Hematopoietic multipotent progenitor cell treated with erythropoietin and hydrocortisone succinate and interleukin-3 and kit ligand, for 6 days (in vitro differentiated cells): ENCODE results near the gene PCDHA1.

ENCODE experiments used
- DNase-seq: peaks from one replicate; pipeline ENCODE4 v3.0.0-alpha.2; 2015

The PCDHA1 gene

DNA sequence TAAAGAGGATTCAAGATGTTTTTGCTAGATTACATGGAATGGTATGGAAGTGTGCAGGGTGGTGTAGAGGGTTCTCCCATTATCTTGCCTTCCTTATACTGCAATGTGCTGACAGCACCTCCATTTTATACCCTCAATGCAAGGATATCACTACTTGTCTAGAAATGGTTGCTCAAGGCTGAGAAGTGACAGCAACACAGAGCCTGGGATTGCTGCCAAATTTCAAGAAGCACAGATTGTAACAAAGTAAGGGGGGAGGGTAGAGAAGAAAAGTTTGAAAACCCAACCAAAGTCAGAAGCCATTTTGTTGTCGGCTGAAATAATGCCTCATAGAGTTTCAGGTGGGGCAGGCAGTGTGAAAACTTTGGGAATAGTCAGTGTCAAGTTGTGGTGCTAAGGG lies 210.1 kb downstream of the PCDHA1 start:
- no peak for DNase-seq

DNA sequence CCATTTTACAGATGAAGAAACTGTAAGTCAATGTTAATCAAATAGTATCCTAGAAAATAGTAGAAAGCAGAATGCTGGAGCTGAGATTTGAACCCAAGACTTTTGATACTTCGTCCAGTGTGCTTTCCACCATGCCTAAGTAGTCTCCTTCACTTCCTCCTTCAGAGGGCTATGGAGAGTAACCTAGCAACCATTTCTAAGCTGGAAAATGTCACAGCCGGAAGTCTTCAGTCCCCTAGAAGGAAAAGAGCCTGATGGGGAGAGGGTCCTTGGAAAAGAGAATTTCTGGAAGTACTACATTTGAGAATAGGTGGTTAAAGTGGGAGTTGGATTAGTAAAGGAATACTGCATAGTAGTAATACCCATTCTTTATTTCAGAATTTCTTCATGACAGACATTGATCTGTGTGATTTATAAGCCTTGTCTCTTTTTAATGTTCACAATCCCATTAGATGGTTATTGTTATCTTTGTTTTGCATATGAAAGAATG lies 213.0 kb downstream of the PCDHA1 start:
- DNase-seq = no peak

DNA sequence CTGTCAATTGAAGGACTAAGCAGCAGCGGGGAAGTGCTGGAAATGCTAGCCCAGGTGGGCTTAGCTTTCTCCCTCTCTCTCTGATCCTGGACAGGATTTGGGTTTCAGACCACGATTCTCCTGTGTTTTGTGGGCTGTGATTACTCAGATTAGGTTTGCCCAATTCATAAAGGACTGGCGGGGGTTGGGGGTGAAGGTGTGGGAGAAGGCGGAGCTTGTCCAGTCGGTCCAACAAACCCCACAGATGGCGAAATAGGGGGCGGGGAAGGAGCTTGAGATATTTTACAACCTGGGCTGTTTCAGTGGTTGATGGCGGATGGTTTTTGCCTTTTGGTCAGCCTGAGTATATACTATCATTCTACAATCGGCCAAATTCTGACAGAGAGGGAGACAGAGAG lies 215.5 kb downstream of the PCDHA1 start:
- no peak for DNase-seq

DNA sequence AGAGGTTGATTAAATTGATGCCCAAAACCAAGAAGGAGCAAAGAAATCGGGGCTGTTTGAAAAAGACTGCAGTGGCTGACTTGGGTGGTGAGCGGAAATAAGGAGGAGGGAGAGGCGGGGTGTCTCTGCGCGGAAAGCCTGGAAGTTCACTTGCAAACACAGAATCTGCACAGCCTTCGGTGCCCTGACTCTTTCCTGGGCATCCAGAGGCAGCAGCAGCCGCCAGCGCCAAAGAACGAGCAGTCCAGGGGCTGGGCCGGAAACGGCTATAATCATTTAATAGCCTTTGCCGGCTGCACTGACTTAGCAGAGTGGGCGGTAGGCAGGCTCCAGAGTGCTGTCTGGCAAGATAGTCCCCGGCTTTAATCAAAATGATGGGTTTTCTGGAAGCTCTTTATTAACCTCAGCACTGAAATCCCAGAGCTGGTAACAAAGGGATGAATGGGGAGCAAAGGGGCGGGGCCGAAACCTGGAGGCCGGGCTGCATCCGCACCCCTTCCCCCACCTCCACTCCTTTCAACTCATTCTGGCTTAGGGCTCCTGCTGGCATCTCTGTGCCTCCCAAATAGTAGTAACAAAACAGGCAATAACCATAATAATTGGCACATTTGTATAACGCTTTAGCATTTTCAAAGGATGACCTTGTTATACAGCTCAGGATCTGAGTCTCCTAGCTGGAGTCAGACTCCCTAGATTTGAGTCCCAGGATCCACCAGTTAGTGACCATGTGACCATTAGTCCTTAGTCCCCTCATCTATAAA lies 216.1 kb downstream of the PCDHA1 start:
- DNase-seq = no peak

DNA sequence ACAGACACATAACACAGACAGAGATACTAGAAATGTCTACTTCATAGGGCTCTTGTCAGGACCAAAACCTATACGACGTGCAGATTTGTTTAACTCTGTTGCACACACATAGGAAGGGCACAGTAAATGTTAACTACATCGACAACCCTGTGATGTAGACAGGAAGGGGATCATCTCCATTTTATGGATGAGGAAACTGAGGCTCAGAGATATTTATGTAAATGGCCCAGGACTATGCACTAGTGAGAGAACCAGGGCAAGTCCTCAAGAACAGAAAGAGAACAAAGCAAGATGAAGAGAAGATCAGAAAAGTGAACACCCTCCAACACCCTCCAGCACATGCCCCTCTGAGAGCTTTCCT lies 216.6 kb downstream of the PCDHA1 start:
- no peak for DNase-seq

DNA sequence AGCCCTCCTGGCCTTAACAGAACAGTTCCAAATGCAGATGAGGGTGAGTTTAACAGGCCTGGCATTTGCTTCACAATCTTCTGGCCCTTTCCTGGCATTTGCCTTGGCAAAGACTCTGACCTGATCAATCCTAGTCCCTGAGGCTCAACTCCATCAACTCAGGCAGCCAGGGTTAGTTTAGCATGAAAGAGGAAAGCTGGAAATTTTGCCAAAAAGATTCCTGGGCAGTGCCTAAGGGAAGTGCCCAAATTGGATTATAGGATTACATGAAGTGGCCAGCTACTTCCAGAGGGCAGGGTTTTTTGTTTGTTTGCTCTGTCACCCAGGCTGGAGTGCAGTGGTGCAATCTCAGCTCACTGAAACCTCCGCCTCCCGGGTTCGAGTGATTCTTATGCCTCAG lies 217.1 kb downstream of the PCDHA1 start:
- DNase-seq = no peak

DNA sequence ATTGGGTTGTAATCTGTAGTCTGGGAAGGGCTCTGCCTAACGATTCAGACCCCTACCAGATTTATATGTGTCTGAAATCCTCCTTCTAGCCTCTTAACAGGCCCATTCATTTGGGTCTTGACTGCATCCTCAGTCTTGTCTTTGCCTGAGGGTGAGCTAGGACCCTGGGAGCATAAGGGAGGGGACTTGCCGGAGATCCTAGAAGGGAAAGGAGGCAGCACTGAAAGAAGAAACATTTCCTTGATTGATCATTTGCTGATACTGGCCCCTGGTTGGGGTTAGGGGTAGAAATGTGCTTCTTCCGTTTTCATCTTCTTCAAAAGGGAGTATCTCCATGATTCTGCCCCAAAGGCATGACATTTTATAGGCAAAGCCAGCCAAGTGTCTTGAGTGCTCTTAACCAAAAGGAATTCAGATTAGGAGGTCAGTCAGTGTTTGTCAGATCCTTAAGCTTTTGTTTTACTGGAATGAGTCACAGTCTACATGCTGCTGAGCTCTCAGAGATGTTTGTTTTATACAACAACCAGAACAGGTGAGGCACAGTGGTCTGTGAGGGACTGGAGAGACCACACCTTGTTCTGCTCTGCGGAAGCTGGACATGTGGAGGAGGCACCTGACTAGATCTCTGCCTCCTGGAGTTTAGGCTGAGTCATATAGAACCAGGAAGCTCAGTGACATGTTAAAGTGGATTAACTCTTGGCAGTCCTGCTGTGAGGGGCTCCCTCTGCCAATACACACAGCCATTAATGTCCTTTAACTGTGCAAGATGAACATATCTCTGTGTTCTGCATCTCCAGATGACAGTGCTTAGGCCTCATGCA lies 218.1 kb downstream of the PCDHA1 start:
- DNase-seq = no peak

DNA sequence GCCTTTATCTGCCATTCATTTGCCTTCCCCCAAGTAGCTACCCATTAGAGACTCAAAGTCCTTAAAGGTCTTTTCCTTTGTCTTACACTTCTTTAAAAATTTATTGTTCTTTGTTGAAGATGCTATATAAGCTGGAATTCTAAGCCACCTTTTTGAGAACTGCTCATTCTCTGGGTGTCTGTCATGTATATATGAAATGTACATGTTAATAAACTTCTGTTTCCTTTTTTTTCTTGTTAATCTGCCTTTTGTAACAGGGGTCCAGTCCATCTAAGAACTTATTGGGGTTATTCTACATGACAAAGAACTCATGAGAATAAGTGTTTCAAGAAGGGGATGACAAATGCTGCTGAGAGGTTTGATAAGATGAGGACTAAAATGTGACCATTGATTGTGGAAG lies 221.9 kb downstream of the PCDHA1 start:
- no peak for DNase-seq

DNA sequence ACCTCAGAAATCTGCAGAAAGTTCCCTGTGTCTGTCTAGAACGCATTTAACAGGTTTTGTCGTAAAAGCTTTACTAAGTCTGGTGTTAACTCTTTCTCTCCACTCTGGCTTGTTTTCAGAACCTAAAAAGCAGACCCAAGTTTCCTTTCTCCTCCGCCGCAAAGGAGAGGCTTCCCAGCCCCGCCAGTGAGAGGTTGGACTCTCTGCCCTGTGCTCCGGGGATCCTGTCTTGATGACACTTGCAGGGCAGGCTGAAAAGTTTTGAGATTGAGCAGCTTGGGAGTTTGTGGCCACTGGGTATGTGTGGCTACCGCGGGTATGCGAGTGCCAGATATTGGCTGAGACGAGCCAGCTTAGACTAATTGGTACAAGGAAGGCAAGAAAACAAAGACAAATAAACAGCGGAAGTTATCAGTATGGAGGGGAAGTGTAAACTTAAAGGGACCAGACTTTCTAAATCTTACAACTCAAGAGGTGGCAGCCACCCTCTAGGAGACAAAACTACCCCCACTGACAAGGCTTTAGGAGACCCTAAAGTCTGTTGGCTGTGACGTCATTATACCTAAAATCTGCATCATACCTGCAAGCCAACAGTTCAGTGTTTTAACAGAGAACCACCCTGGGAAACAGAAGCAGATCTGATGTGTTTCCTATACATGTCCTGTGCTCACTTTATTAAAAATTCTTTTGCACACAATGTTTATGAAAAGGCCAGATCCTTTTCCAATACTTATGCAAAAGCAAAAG lies 224.3 kb downstream of the PCDHA1 start:
- no peak for DNase-seq

DNA sequence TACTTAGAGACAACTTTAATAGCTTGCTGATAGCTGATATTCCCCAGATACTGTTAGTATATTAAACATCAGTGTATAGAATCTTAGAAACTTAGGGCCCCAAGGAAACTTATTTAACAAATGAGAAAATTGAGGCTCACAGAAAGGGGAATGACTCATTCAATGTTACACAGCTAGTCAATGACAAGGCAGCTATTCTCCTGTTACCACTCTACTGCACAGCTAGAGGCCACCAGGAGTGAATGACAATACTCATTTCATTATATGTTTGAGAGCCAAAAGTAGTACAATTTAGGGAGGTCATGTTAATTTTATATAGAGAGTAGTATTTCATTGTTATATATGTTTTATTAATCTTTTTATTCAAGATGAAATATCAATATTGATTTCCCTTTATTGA lies 232.0 kb downstream of the PCDHA1 start:
- no peak for DNase-seq

DNA sequence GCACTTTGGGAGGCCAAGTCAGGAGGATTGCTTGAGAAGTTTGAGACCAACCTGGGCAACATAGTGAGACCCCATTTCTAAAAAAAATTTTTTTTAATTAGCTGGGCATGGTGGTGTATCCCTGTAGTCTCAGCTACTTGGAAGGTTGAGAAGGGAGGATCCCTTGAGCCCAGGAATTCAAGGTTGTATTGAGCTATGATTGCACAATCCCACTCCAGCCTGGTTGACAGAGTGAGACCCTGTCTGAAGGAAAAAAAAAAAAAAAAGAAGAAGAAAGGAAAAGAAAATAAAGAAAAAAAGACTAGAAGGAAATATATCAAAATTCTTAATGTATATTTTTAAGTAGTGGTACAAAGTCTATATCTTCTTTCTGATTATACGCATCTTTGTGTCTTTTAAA lies 236.4 kb downstream of the PCDHA1 start:
- no peak for DNase-seq

DNA sequence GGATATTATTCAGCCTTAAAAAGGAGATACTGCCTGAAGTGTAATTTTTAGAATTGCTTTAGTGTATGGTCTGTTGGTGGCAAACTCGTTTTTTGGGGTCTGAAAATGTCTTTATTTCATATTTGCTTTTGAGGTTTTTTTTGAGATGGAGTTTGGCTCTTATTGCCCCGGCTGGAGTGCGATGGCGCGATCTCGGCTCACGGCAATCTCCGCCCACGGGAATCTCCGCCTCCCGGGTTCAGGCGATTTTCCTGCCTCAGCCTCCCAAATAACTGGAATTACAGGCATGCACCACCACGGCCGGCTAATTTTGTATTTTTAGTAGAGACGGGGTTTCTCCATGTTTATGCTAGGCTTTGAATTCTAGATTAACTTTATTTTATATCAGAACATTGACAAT lies 245.1 kb downstream of the PCDHA1 start:
- no peak for DNase-seq

DNA sequence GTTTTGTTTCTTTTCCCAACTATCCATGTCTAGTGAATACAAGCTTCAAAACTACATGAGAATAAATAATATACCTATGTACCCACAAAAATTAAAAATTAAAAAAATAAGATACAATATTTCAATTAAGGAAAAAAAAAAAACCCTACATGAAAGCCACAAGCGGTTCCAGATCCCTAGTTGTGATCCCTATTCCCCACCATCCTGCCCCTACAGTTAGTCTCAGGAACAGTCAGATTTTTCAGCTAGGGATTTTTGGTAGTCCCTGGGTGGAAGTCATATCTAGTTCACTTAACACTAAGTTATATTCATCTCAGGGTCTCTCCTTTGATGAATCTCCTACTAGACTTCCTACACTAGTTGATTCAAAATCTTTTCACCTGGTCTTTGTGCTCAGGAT lies 246.7 kb downstream of the PCDHA1 start:
- no peak for DNase-seq

DNA sequence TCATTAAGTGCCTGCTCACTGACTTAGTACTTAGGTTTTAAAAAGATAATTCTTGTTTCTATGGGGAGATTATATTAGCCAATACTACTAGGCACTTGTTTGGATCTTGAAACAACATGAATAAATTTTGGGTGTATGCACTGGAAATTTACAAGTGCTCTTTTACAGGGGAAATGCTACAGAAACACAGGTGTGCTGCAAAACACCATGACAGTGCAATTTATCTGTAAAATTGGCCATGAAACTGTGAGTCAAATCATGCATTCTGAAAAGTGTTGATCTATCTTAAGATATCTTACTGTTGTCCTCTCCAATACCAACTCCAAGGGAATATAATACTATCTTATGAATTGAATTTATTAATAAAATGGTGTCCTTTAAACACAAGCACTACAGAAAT lies 253.1 kb downstream of the PCDHA1 start:
- DNase-seq = no peak

DNA sequence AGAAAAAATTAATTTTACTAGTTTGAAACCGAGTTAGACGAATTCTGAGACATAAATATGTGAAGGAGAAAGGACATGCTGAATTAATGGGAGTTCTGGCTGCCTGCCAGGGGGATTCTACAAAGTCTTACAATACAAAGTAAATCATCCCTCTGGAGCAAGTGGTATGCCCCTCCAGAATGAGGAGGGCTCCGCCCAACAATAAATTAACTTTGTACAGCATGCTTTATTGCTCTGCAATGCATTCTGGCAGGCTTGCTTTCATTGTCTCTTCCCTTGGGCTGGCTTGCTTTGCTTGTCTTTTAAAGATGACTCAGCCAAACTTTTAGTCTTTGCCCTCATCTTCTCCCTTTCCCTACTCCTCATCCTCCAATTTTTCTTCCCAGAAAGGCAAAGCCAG lies 253.6 kb downstream of the PCDHA1 start:
- no peak for DNase-seq

DNA sequence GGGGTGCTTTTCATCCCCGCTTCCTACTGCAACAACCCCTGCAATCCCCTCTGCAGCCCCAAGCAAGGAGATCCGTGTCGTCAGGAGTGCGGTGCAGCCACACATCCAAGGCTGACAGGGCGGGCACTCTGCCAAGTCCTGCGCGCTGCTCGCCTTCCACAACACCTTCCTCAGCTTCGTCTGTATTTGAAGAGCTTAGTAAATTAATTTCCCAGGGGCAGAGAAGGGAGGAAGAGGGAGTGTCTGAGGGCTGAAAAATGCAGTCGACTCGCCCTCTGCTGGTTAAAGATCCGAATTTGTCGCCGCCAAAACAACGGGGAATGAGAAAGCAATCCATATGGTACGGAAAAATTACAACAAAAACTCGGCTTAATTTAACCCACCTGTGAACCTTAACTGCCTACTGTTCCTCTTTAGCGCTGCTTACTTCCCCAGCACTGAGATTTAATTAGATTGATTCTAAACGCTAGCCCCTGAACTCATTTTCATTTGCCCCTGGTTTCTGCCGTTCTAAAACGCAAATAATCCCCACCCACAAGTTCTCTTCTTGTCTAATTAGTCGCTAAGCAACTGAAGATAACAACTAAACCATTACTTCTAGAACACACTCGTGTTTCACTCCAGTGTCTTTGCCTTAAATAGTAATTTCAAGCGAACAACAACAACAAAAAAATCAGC lies 254.3 kb downstream of the PCDHA1 start:
- DNase-seq = peak; percentile 1

DNA sequence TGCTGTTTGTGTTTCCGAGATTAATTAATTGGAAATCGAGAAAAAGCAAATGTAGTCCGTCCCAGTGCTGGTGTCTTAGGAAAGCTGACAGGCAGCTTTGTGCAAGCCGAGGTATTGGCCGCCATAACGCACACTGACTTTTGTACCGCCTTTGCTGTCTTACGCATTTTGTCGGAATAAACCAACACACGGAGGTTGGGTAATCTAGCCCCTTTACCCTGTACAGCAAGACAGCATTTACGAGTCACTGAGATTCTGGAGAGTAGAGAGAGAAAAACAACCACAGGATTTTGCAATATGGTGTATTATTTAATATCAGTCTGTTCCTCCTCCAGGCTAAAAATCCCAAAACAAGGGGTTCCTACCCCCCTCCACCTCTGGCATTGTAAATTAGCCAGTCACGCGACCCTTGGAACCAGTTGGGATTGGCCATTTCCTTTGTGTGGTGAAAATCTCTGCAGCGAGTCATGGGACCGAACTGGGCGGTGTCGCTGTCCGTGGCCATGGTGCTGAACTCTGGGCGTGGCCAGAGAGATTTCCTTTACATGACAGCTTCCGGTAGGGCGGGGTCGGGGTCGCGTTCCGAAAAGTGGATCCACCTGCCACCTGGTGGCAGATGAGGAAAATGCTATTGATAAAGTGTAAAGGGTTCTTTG lies 255.0 kb downstream of the PCDHA1 start:
- peak; percentile 83 for DNase-seq

DNA sequence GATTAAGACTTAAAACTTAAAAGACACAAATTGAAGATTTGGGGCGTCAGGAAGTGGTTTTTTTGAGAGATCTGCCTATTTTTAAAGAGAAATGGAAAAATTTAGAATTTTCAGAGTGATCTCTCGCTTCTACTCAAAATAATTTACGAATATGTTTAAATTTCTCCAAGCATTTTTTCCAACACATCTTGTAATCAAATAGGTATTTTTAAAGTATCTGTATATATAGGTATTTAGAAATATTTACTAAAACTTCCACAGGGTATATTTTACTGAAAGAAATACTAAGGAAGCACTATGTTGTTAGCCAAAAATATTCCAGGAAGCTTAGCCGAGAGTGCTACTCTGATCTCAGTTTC lies 255.5 kb downstream of the PCDHA1 start:
- DNase-seq = no peak

DNA sequence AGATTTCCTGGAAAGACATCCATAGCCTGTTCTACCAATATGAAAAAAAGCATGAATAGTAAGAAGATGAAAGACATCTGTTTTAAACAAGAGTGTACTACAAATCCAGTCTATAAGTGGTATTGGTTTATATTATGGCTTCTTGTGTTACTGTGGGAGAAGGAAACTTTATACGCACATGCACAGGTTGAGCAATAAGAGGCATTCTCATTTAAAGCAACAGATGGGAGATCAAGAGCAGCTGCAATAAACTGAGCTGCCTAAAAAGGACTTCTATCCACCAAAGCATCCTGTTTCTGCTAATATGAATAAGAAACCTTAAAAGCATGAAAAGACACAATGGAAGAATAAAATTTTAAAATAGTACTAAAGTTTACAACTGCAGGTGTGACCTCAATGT lies 256.6 kb downstream of the PCDHA1 start:
- DNase-seq = no peak

DNA sequence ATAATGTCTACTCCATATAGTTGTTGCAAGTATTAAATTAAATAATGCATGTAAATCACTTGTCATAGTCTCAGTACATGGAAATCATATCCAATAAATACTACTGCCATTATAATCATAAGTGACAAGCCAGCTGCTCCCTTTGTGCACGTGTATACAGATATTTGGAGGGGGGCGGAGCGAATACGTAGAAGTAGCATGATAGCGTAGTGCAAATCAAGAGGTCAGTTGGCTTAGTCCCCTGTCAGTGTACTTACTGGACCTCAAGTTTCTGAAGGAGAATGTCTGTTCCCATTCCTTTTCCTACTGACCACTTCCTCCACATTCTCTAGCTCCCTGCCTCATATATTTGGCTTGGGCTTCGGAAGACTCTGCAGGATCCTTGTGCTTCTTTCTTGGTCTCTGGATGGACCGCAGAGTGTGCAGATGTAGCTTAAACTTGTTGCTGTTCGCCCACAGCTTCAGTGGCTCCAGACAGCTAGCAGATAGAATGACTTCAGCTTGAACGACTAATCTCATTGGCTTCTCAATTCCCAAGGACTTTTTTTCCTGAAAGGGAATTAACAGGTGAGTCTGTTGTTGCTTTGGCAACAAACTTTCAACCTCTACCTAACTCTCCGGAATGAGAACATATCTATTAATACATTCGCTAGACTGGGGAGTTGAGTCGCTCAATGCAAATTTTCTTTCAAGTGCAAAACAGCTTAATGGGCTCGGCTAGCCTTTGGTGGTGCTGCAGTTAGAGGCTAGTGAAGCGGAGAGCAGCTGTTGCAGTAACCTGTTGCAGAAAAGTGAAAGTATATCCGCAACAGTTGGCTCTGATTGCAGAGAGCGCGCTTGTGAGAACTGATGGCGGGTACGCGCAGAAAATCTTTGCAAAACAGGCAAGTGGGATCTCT lies 264.9 kb downstream of the PCDHA1 start, which contains the start of gene PCDHB1:
TSS of gene PCDHB1 (plus strand) at position 753 of the 899 bp plus-strand sequence. CDS start at position 850, 97 bp downstream.
- DNase-seq = no peak

DNA sequence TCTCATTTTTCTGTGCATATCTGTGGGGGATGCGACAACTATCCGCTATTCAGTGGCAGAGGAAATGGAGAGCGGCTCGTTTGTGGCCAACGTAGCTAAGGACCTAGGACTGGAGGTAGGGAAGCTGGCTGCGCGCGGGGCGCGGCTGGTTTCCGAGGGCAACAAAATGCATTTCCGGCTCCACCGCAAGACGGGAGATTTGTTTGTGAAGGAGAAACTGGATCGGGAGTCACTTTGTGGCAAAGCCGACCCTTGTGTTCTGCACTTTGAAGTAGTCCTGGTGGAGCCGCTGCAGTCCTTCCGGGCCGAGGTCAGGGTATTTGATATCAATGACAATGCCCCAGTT lies 265.6 kb downstream of the PCDHA1 start:
- DNase-seq = no peak
